Esophagus squamous epithelium (tissue), 4 donors: ENCODE results near the gene CPT1A.

Experiments used
- POLR2A ChIP-seq, 4 donors: fragments of 450-650 bp; IDR thresholded peaks; one replicate each; pipeline ENCODE4 v1.6.1; 2017; ENCODE audit warnings: antibody characterized with exemption in 4 of 4, mild to moderate bottlenecking in 4 of 4, moderate library complexity in 3 of 4
- TF ChIP-seq, protein P1 (sequence below), 6 experiments: fragments of 450-650 bp in 4 of 6; fragments of 200-600 bp in 2 of 6; sonication (generic) in 2 of 6; IDR thresholded peaks; one replicate each; pipeline ENCODE4 v1.5.1; 2016 to 2019; ENCODE audit warnings: antibody characterized with exemption in 6 of 6, mild to moderate bottlenecking in 4 of 6, moderate library complexity in 4 of 6

DNA sequence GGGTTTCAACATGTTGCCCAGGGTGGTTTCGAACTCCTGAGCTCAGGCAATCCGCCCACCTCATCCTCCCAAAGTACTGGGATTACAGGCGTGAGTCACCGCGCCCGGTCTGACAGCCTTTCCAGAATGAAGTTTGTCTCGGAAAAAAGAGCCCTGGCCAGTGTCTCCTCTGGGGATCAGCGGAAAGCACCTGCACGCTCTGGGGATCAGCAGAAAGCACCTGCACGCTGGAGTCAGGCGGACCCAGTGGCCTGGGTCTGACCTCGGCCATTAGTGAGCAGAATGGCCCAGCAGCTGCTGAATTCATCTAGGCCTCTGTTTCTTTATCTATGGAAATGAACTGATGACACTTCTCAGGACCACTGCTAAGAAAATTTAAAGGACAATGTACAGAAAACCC lies 79.9 kb downstream of the CPT1A start:
- TF ChIP-seq, protein P1, sequence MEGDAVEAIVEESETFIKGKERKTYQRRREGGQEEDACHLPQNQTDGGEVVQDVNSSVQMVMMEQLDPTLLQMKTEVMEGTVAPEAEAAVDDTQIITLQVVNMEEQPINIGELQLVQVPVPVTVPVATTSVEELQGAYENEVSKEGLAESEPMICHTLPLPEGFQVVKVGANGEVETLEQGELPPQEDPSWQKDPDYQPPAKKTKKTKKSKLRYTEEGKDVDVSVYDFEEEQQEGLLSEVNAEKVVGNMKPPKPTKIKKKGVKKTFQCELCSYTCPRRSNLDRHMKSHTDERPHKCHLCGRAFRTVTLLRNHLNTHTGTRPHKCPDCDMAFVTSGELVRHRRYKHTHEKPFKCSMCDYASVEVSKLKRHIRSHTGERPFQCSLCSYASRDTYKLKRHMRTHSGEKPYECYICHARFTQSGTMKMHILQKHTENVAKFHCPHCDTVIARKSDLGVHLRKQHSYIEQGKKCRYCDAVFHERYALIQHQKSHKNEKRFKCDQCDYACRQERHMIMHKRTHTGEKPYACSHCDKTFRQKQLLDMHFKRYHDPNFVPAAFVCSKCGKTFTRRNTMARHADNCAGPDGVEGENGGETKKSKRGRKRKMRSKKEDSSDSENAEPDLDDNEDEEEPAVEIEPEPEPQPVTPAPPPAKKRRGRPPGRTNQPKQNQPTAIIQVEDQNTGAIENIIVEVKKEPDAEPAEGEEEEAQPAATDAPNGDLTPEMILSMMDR (IDR thresholded peaks at IDR 0.05): no peak
- TF ChIP-seq POLR2A (IDR thresholded peaks at IDR 0.05): no peak
